ENCODE measurements around the gene FGF21. TPM values are rescaled to one million over a fixed set of nuclear protein-coding genes. Genes with fewer than 3 reads are reported as not detected.

The FGF21 gene
- not detected in 5 replicates for total RNA-seq (2022; extraction: Qiagen RNA extraction; ENCODE audit: low read depth)

GRCh38 chr19:48755084-48755641 is at the start of gene FGF21:
Gene FGF21 (plus strand): TSS chr19:48755524. CDS start chr19:48756237, 713 bp downstream.

GRCh38 chr19:48719263-48720171 is 35.8 kb upstream of the FGF21 start, which contains the start of gene MAMSTR:
Gene MAMSTR (minus strand): TSS chr19:48719725. CDS start chr19:48719031, 694 bp downstream.

GRCh38 chr19:48740164-48740972 is 15.0 kb upstream of the FGF21 start, which contains the start of gene RASIP1:
Gene RASIP1 (minus strand): TSS chr19:48740610. CDS start chr19:48740282, 328 bp downstream.

GRCh38 chr19:48746738-48747575 is 8.4 kb upstream of the FGF21 start, which contains the start of gene IZUMO1:
Gene IZUMO1 (minus strand): TSS chr19:48746909. CDS start chr19:48745859, 1,050 bp downstream.

GRCh38 chr19:48752496-48753365 is 2.6 kb upstream of the FGF21 start, which contains the start of gene FUT1:
Gene FUT1 (minus strand): TSS chr19:48752641. CDS start chr19:48751281, 1,360 bp downstream.

Other genes with a start within 250 kb of the FGF21 start
- 3.0 to 6.3 TPM (median 5.3 TPM) in 5 replicates for gene LMTK3, start 243.7 kb upstream of the FGF21 start, total RNA-seq (2022; extraction: Qiagen RNA extraction; ENCODE audit: low read depth)
- 12.4 to 18.3 TPM (median 16.6 TPM) in 5 replicates for gene SULT2B1, start 203.4 kb upstream of the FGF21 start, total RNA-seq (2022; extraction: Qiagen RNA extraction; ENCODE audit: low read depth)
- gene SPACA4, start 148.8 kb upstream of the FGF21 start, total RNA-seq (2022; extraction: Qiagen RNA extraction; ENCODE audit: low read depth) = 0.31 TPM in 1 of 5 replicates, not detected in the others
- gene FAM83E, start 140.4 kb upstream of the FGF21 start, total RNA-seq (2022; extraction: Qiagen RNA extraction; ENCODE audit: low read depth) = 0.08 to 0.63 TPM (median 0.18 TPM) in 5 replicates
- gene RPL18, start 136.3 kb upstream of the FGF21 start, total RNA-seq (2022; extraction: Qiagen RNA extraction; ENCODE audit: low read depth) = 3,056 to 3,829 TPM (median 3,206 TPM) in 5 replicates
- gene SPHK2, start 136.0 kb upstream of the FGF21 start, total RNA-seq (2022; extraction: Qiagen RNA extraction; ENCODE audit: low read depth) = 12.0 to 16.9 TPM (median 13.6 TPM) in 5 replicates
- gene DBP, start 118.1 kb upstream of the FGF21 start, total RNA-seq (2022; extraction: Qiagen RNA extraction; ENCODE audit: low read depth) = 1.1 to 2.5 TPM (median 2.0 TPM) in 5 replicates
- 8.9 to 12.7 TPM (median 11.1 TPM) in 5 replicates for gene CA11, start 109.3 kb upstream of the FGF21 start, total RNA-seq (2022; extraction: Qiagen RNA extraction; ENCODE audit: low read depth)
- gene NTN5, start 82.5 kb upstream of the FGF21 start, total RNA-seq (2022; extraction: Qiagen RNA extraction; ENCODE audit: low read depth) = 0.08 to 0.29 TPM (median 0.17 TPM) in 5 replicates
- not detected in 5 replicates for gene FUT2, start 59.6 kb upstream of the FGF21 start, total RNA-seq (2022; extraction: Qiagen RNA extraction; ENCODE audit: low read depth)
- gene MAMSTR, start 35.8 kb upstream of the FGF21 start, total RNA-seq (2022; extraction: Qiagen RNA extraction; ENCODE audit: low read depth) = 0.30 to 0.50 TPM (median 0.41 TPM) in 5 replicates
- 0.51 to 0.67 TPM (median 0.56 TPM) in 5 replicates for gene RASIP1, start 14.9 kb upstream of the FGF21 start, total RNA-seq (2022; extraction: Qiagen RNA extraction; ENCODE audit: low read depth)
- not detected in 5 replicates for gene IZUMO1, start 8.6 kb upstream of the FGF21 start, total RNA-seq (2022; extraction: Qiagen RNA extraction; ENCODE audit: low read depth)
- gene FUT1, start 2.9 kb upstream of the FGF21 start, total RNA-seq (2022; extraction: Qiagen RNA extraction; ENCODE audit: low read depth) = 0.03 to 0.10 TPM (median 0.08 TPM) in 5 replicates
- 50.8 to 62.8 TPM (median 58.1 TPM) in 5 replicates for gene BCAT2, start 55.5 kb downstream of the FGF21 start, total RNA-seq (2022; extraction: Qiagen RNA extraction; ENCODE audit: low read depth)
- gene HSD17B14, start 81.0 kb downstream of the FGF21 start, total RNA-seq (2022; extraction: Qiagen RNA extraction; ENCODE audit: low read depth) = 12.3 to 16.2 TPM (median 13.0 TPM) in 5 replicates
- 1.1 to 2.2 TPM (median 1.5 TPM) in 5 replicates for gene PLEKHA4, start 113.1 kb downstream of the FGF21 start, total RNA-seq (2022; extraction: Qiagen RNA extraction; ENCODE audit: low read depth)
- 84.1 to 116 TPM (median 94.2 TPM) in 5 replicates for gene PPP1R15A, start 116.9 kb downstream of the FGF21 start, total RNA-seq (2022; extraction: Qiagen RNA extraction; ENCODE audit: low read depth)
- gene TULP2, start 143.2 kb downstream of the FGF21 start, total RNA-seq (2022; extraction: Qiagen RNA extraction; ENCODE audit: low read depth) = not detected in 5 replicates
- gene NUCB1, start 144.8 kb downstream of the FGF21 start, total RNA-seq (2022; extraction: Qiagen RNA extraction; ENCODE audit: low read depth) = 193 to 220 TPM (median 200 TPM) in 5 replicates
- 1.2 to 2.7 TPM (median 1.7 TPM) in 5 replicates for gene DHDH, start 178.2 kb downstream of the FGF21 start, total RNA-seq (2022; extraction: Qiagen RNA extraction; ENCODE audit: low read depth)
- gene BAX, start 199.4 kb downstream of the FGF21 start, total RNA-seq (2022; extraction: Qiagen RNA extraction; ENCODE audit: low read depth) = 267 to 409 TPM (median 344 TPM) in 5 replicates
- 16,193 to 24,145 TPM (median 18,864 TPM) in 5 replicates for gene FTL, start 209.8 kb downstream of the FGF21 start, total RNA-seq (2022; extraction: Qiagen RNA extraction; ENCODE audit: low read depth)
- gene GYS1, start 237.8 kb downstream of the FGF21 start, total RNA-seq (2022; extraction: Qiagen RNA extraction; ENCODE audit: low read depth) = 16.8 to 21.1 TPM (median 19.5 TPM) in 5 replicates
- 214 to 245 TPM (median 232 TPM) in 5 replicates for gene RUVBL2, start 238.4 kb downstream of the FGF21 start, total RNA-seq (2022; extraction: Qiagen RNA extraction; ENCODE audit: low read depth)